ENCODE measurements around the gene ENG. TPM values are rescaled to one million over a fixed set of nuclear protein-coding genes. Genes with fewer than 3 reads are reported as not detected.
A peak's percentile ranks its signal among the peaks of the same experiment; 100 is the strongest.
"Not testable (repeated sequence)": the region's sequence is repeated elsewhere in the genome, so short reads cannot be mapped to it uniquely, and the experiment has no call there.

Gene ENG
- polyA plus RNA-seq, 3 donors = 15.7 to 26.0 (median 17.9) TPM

- Histone ChIP-seq H3K4me3 (replicated peaks in 1 of 3; ENCODE audit: low read depth in 2 of 3, low read length in 3 of 3) (no peak overlapping the region), H3K27me3 (ENCODE audit: control insufficient read depth in 2 of 2, insufficient read depth in 2 of 2, low read length in 2 of 2) (no peaks in the 10 kb centered on the region), H3K4me1 (ENCODE audit: control insufficient read depth in 1 of 2, insufficient read depth in 2 of 2, low read length in 2 of 2) (peaks cover 8 to 14% of the 10 kb centered on the region in 2 donors), H3K9me3 (replicated peaks in 1 of 2; ENCODE audit: control insufficient read depth in 1 of 2, insufficient read depth in 1 of 2, low read length in 2 of 2) (no peaks in the 10 kb centered on the region), H3K36me3 (replicated peaks in 1 of 2; ENCODE audit: control insufficient read depth in 1 of 2, insufficient read depth in 2 of 2, low read length in 2 of 2) (no peaks in the 10 kb centered on the region), H2AFZ (ENCODE audit: insufficient read depth, low read depth, low read length, poor library complexity, severe bottlenecking) (no peak overlapping the region), H3K9ac (ENCODE audit: insufficient read depth, low read length, poor library complexity, severe bottlenecking) (no peak overlapping the region), H3K79me2 (ENCODE audit: insufficient read depth, low read length) (no peaks in the 10 kb centered on the region), H3K27ac (ENCODE audit: low read depth in 1 of 2, low read length in 2 of 2) (no peak overlapping the region), H4K20me1 (ENCODE audit: insufficient read depth, low read length) (no peaks in the 10 kb centered on the region), H3K4me2 (replicated peaks; ENCODE audit: extremely low read depth, low read length, poor library complexity, severe bottlenecking) (no peak overlapping the region)
- H3K9me3 Mint-ChIP-seq = peaks cover 0 to 1% (median 0%) of the 10 kb centered on the region in 7 donors
- no peak overlapping the region for H3K27ac Mint-ChIP-seq
- H3K4me3 Mint-ChIP-seq = no peak overlapping the region
- DNase-seq = no peak
- TF ChIP-seq, protein P1, sequence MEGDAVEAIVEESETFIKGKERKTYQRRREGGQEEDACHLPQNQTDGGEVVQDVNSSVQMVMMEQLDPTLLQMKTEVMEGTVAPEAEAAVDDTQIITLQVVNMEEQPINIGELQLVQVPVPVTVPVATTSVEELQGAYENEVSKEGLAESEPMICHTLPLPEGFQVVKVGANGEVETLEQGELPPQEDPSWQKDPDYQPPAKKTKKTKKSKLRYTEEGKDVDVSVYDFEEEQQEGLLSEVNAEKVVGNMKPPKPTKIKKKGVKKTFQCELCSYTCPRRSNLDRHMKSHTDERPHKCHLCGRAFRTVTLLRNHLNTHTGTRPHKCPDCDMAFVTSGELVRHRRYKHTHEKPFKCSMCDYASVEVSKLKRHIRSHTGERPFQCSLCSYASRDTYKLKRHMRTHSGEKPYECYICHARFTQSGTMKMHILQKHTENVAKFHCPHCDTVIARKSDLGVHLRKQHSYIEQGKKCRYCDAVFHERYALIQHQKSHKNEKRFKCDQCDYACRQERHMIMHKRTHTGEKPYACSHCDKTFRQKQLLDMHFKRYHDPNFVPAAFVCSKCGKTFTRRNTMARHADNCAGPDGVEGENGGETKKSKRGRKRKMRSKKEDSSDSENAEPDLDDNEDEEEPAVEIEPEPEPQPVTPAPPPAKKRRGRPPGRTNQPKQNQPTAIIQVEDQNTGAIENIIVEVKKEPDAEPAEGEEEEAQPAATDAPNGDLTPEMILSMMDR (IDR thresholded peaks at IDR 0.05) = no peak
- H3K27me3 Mint-ChIP-seq (ENCODE audit: low read depth in 3 of 3) = peaks cover 0 to 3% (median under 1%) of the 10 kb centered on the region in 3 donors
- 96% methylated on average over 7 of the region's 12 CpGs for WGBS (ENCODE audit: insufficient coverage)
- peaks cover 12% of the 10 kb centered on the region for H3K4me1 Mint-ChIP-seq
- intact Hi-C loops (cut with micrococcal nuclease) = loop anchor here in 1 of 2 donors (1.0 to 10.0 kb wide), 3 partner anchors 84 to 366 kb away; no protein-coding TSS in a partner anchor
- peaks cover 0 to 1% of the 10 kb centered on the region in 2 donors for H3K36me3 Mint-ChIP-seq
Measured at GRCh38 chr9:127870887-127871286, 16.4 kb upstream of the ENG start.

DNA sequence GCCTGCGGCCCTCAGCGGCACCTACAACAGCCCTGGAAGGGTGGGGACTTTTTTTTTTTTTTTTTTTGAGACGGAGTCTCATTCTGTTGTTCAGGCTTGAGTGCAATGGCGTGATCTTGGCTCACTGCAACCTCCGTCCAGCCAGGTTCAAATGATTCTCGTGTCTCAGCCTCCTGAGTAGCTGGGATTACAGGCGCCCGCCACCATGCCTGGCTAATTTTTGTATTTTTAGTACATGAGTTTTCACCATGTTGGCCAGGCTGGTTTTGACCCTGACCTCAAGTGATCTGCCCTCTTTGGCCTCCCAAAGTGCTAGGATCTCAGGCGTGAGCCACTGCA is 15.7 kb upstream of the ENG start:
- 67% methylated on average over 7 of the region's 9 CpGs for WGBS (ENCODE audit: insufficient coverage)
- not testable (repeated sequence) for H4K20me1 ChIP-seq (ENCODE audit: insufficient read depth, low read length); H3K9ac ChIP-seq (ENCODE audit: insufficient read depth, low read length, poor library complexity, severe bottlenecking); H3K4me2 ChIP-seq (replicated peaks; ENCODE audit: extremely low read depth, low read length, poor library complexity, severe bottlenecking); H3K9me3 ChIP-seq (replicated peaks in 1 of 2; ENCODE audit: control insufficient read depth in 1 of 2, insufficient read depth in 1 of 2, low read length in 2 of 2); H3K9me3 Mint-ChIP-seq; H3K36me3 ChIP-seq (replicated peaks in 1 of 2; ENCODE audit: control insufficient read depth in 1 of 2, insufficient read depth in 2 of 2, low read length in 2 of 2); H3K27ac ChIP-seq (ENCODE audit: low read depth in 1 of 2, low read length in 2 of 2); DNase-seq; H3K79me2 ChIP-seq (ENCODE audit: insufficient read depth, low read length); H2AFZ ChIP-seq (ENCODE audit: insufficient read depth, low read depth, low read length, poor library complexity, severe bottlenecking); H3K27me3 ChIP-seq (ENCODE audit: control insufficient read depth in 2 of 2, insufficient read depth in 2 of 2, low read length in 2 of 2); H3K4me3 ChIP-seq (replicated peaks in 1 of 3; ENCODE audit: low read depth in 2 of 3, low read length in 3 of 3); H3K27me3 Mint-ChIP-seq (ENCODE audit: low read depth in 3 of 3); H3K4me3 Mint-ChIP-seq; H3K36me3 Mint-ChIP-seq
- peaks cover 10 to 17% of the 10 kb centered on the region in 2 donors for H3K4me1 ChIP-seq (ENCODE audit: control insufficient read depth in 1 of 2, insufficient read depth in 2 of 2, low read length in 2 of 2)
- peaks cover 15% of the 10 kb centered on the region for H3K4me1 Mint-ChIP-seq
- TF ChIP-seq, protein P1 (IDR thresholded peaks at IDR 0.05) = peak; percentile 65
- peak overlapping the region in 1 of 7 donors; percentile 59 for H3K27ac Mint-ChIP-seq
- intact Hi-C loops (cut with micrococcal nuclease) = loop anchor here in 1 of 2 donors (1.0 to 10.0 kb wide), 3 partner anchors 83 to 365 kb away; no protein-coding TSS in a partner anchor

All from CD14-positive monocyte (primary cell).